Fibroblast of lung (primary cell): ENCODE data around the gene TSHR. TPM values are rescaled to one million over a fixed set of nuclear protein-coding genes. Genes with fewer than 3 reads are reported as not detected.

Experiments
- DNase-seq, 2 donors: peaks; one replicate each; pipeline versions ENCODE4 v3.0.0 to v3.0.0-alpha.2; 2010; ENCODE audit warnings: low read depth in 2 of 2
- H2AFZ ChIP-seq: 2 replicates; pipeline ENCODE4 v1.5.1; 2012; ENCODE audit warnings: low read length, control low read depth, inconsistent platforms
- H3K27ac ChIP-seq: 2 replicates; pipeline ENCODE4 v1.5.1; 2011; ENCODE audit warnings: low read length, control low read depth; ENCODE audit not compliant: insufficient read depth
- H3K27me3 ChIP-seq: 2 replicates; pipeline ENCODE4 v1.5.1; 2011; ENCODE audit warnings: mild to moderate bottlenecking, low read length; ENCODE audit not compliant: control insufficient read depth, insufficient read depth
- H3K36me3 ChIP-seq: 2 replicates; pipeline ENCODE4 v1.5.1; 2011; ENCODE audit warnings: low read length; ENCODE audit not compliant: control insufficient read depth, insufficient read depth
- H3K4me1 ChIP-seq: 2 replicates; pipeline ENCODE4 v1.5.1; 2011; ENCODE audit warnings: low read length; ENCODE audit not compliant: control insufficient read depth, insufficient read depth; ENCODE audit errors: extremely low read depth
- H3K4me2 ChIP-seq: 2 replicates; pipeline ENCODE4 v1.5.1; 2011; ENCODE audit warnings: low read length, control low read depth; ENCODE audit not compliant: insufficient read depth; ENCODE audit errors: extremely low read depth
- H3K4me3 ChIP-seq, 4 experiments: fragments of 200-600 bp in 1 of 4; sonication (generic) in 1 of 4; replicated peaks in 1 of 4; 2 replicates each; pipeline ENCODE4 v1.5.1; 2011 to 2016; ENCODE audit warnings: low read length in 4 of 4, low read depth in 3 of 4, mild to moderate bottlenecking in 3 of 4, control low read depth in 2 of 4, inconsistent platforms in 1 of 4, mixed read lengths in 1 of 4; ENCODE audit not compliant: insufficient read depth in 1 of 4; ENCODE audit errors: control extremely low read depth in 1 of 4
- H3K79me2 ChIP-seq: 2 replicates; pipeline ENCODE4 v1.5.1; 2012; ENCODE audit warnings: mild to moderate bottlenecking, low read length, inconsistent platforms; ENCODE audit not compliant: control insufficient read depth, insufficient read depth
- H3K9ac ChIP-seq: 2 replicates; pipeline ENCODE4 v1.5.1; 2011; ENCODE audit warnings: mild to moderate bottlenecking, low read length, control low read depth; ENCODE audit not compliant: insufficient read depth
- H3K9me3 ChIP-seq: 2 replicates; pipeline ENCODE4 v1.5.1; 2012; ENCODE audit warnings: low read depth, low read length; ENCODE audit not compliant: control insufficient read depth, insufficient read depth
- H4K20me1 ChIP-seq: 2 replicates; pipeline ENCODE4 v1.5.1; 2011; ENCODE audit warnings: low read length; ENCODE audit not compliant: control insufficient read depth, insufficient read depth; ENCODE audit errors: extremely low read depth
- CTCF ChIP-seq, 2 donors: IDR thresholded peaks in 1 of 2; conservative IDR thresholded peaks in 1 of 2; 1 replicate in 1 of 2; 2 replicates in 1 of 2; pipeline ENCODE4 v1.5.1; 2011 to 2012; ENCODE audit warnings: low read length in 2 of 2, control low read depth in 1 of 2, inconsistent platforms in 1 of 2, low read depth in 1 of 2, mild to moderate bottlenecking in 1 of 2
- EZH2 ChIP-seq: IDR thresholded peaks from 2 replicates; pipeline ENCODE4 v1.5.1; 2012; ENCODE audit warnings: low read length, control low read depth, mild to moderate bottlenecking; ENCODE audit errors: missing control alignments
- polyA plus RNA-seq, 2 donors: library from polyadenylated mRNA; depleted of rRNA in 1 of 2; stranded (reverse) in 1 of 2; unstranded in 1 of 2; fragments of >200 nt; gene quantifications; 2 replicates each; pipeline ENCODE4 v1.2.1, GENCODE V29; 2011 to 2012; ENCODE audit warnings: missing spikeins in 1 of 2
- total RNA-seq: library from RNA; depleted of rRNA; stranded (reverse); fragments of >200 nt; gene quantifications from 2 replicates; pipeline ENCODE4 v1.2.1, GENCODE V29; 2014

TSHR gene
- total and polyA plus RNA-seq, 2 donors (not counting 1 experiment from before 2014, with no cell fraction given): not detected

- Histone ChIP-seq H3K9ac (no peak overlapping the region), H3K4me2 (no peak overlapping the region), H3K27ac (no peak overlapping the region), H4K20me1 (no peaks in the 10 kb centered on the region), H3K4me3 (no peak overlapping the region), H3K4me1 (no peaks in the 10 kb centered on the region), H3K27me3 (no peaks in the 10 kb centered on the region), H3K9me3 (no peaks in the 10 kb centered on the region), H2AFZ (no peak overlapping the region), H3K36me3 (no peaks in the 10 kb centered on the region), H3K79me2 (no peaks in the 10 kb centered on the region)
- TF ChIP-seq CTCF (conservative IDR thresholded peaks at IDR 0.05 in 1 of 2, IDR thresholded peaks at IDR 0.05 in 1 of 2; ENCODE audit: low read depth in 1 of 2, low read length in 2 of 2) (no peak), EZH2 (no peak)
- no peak for DNase-seq
These were observed 165.1 kb downstream of the TSHR start for GRCh38 chr14:81120501-81120900.

GRCh38 chr14:81122326-81122725 lies 166.9 kb downstream of the TSHR start:
- no peaks in the 10 kb centered on the region for H3K9me3 ChIP-seq
- no peaks in the 10 kb centered on the region for H3K79me2 ChIP-seq
- no peak overlapping the region for H3K9ac ChIP-seq
- TF ChIP-seq CTCF (conservative IDR thresholded peaks at IDR 0.05 in 1 of 2, IDR thresholded peaks at IDR 0.05 in 1 of 2; ENCODE audit: low read depth in 1 of 2, low read length in 2 of 2) (no peak), EZH2 (no peak)
- H3K36me3 ChIP-seq: no peaks in the 10 kb centered on the region
- H3K27me3 ChIP-seq: no peaks in the 10 kb centered on the region
- H3K4me2 ChIP-seq: no peak overlapping the region
- H3K4me1 ChIP-seq: no peaks in the 10 kb centered on the region
- no peak overlapping the region for H3K4me3 ChIP-seq
- no peak overlapping the region for H3K27ac ChIP-seq
- H2AFZ ChIP-seq: no peak overlapping the region
- no peaks in the 10 kb centered on the region for H4K20me1 ChIP-seq
- DNase-seq: no peak

- H3K4me3 ChIP-seq: no peak overlapping the region
- DNase-seq: no peak
- no peak overlapping the region for H2AFZ ChIP-seq
- no peak overlapping the region for H3K27ac ChIP-seq
- no peaks in the 10 kb centered on the region for H3K4me1 ChIP-seq
- no peaks in the 10 kb centered on the region for H4K20me1 ChIP-seq
- TF ChIP-seq CTCF (conservative IDR thresholded peaks at IDR 0.05 in 1 of 2, IDR thresholded peaks at IDR 0.05 in 1 of 2; ENCODE audit: low read depth in 1 of 2, low read length in 2 of 2) (no peak), EZH2 (no peak)
- H3K36me3 ChIP-seq: no peaks in the 10 kb centered on the region
- H3K9ac ChIP-seq: no peak overlapping the region
- H3K9me3 ChIP-seq: no peaks in the 10 kb centered on the region
- H3K79me2 ChIP-seq: no peaks in the 10 kb centered on the region
- no peaks in the 10 kb centered on the region for H3K27me3 ChIP-seq
- no peak overlapping the region for H3K4me2 ChIP-seq
These were observed 168.4 kb downstream of the TSHR start for GRCh38 chr14:81123811-81124210.
